Ishikawa (cell line): ENCODE results near the gene EGF.

ENCODE experiments used
- EP300 ChIP-seq: IDR thresholded peaks from 2 replicates; pipeline ENCODE4 v1.6.1; 2012; ENCODE audit warnings: borderline replicate concordance
- RAD21 ChIP-seq: IDR thresholded peaks from 2 replicates; pipeline ENCODE4 v1.6.1; 2012; ENCODE audit warnings: low read depth
- REST ChIP-seq: IDR thresholded peaks from 2 replicates; pipeline ENCODE4 v1.6.1; 2012; ENCODE audit warnings: low read depth, mild to moderate bottlenecking
- TAF1 ChIP-seq: IDR thresholded peaks from 2 replicates; pipeline ENCODE4 v1.6.1; 2012; ENCODE audit warnings: low read depth, mild to moderate bottlenecking
- TEAD4 ChIP-seq: IDR thresholded peaks from 2 replicates; pipeline ENCODE4 v1.6.1; 2012
- YY1 ChIP-seq: IDR thresholded peaks from 2 replicates; pipeline ENCODE4 v1.6.1; 2012; ENCODE audit warnings: low read depth

- TF ChIP-seq REST (no peak), YY1 (no peak), EP300 (no peak), TAF1 (no peak), RAD21 (no peak), TEAD4 (no peak)
Observed at GRCh38 chr4:109981936-109982335, 69.3 kb downstream of the EGF start.
